Thymus (tissue), 11 donors: Measurements from ENCODE around the gene ITGA5. TPM values are rescaled to one million over a fixed set of nuclear protein-coding genes. Genes with fewer than 3 reads are reported as not detected.
"Not testable (repeated sequence)": the region's sequence is repeated elsewhere in the genome, so short reads cannot be mapped to it uniquely, and the experiment has no call there.

Experiments
- DNase-seq, 9 donors: peaks; one replicate each; pipeline ENCODE4 v3.0.0-alpha.2; 2013; ENCODE audit warnings: low spot score in 9 of 9, low read depth in 6 of 9, missing footprints in 1 of 9
- H3K27ac ChIP-seq, 2 donors: one replicate each; pipeline ENCODE4 v1.5.1; 2013; ENCODE audit warnings: control low read depth in 1 of 2, low read depth in 1 of 2, low read length in 1 of 2, mild to moderate bottlenecking in 1 of 2, moderate library complexity in 1 of 2
- H3K27me3 ChIP-seq, 2 donors: one replicate each; pipeline ENCODE4 v1.5.1; 2013; ENCODE audit warnings: low read length in 1 of 2; ENCODE audit not compliant: control insufficient read depth in 2 of 2, insufficient read depth in 1 of 2
- H3K36me3 ChIP-seq, 2 donors: one replicate each; pipeline ENCODE4 v1.5.1; 2013; ENCODE audit warnings: low read length in 1 of 2, mild to moderate bottlenecking in 1 of 2, moderate library complexity in 1 of 2; ENCODE audit not compliant: control insufficient read depth in 2 of 2, insufficient read depth in 2 of 2
- H3K4me1 ChIP-seq, 2 donors: one replicate each; pipeline ENCODE4 v1.5.1; 2013; ENCODE audit warnings: low read length in 2 of 2; ENCODE audit not compliant: control insufficient read depth in 2 of 2, insufficient read depth in 2 of 2
- H3K4me3 ChIP-seq, 2 donors: one replicate each; pipeline ENCODE4 v1.5.1; 2013; ENCODE audit warnings: low read length in 2 of 2, control low read depth in 1 of 2, mild to moderate bottlenecking in 1 of 2
- H3K9me3 ChIP-seq, 2 donors: one replicate each; pipeline ENCODE4 v1.5.1; 2013; ENCODE audit warnings: low read length in 1 of 2, mild to moderate bottlenecking in 1 of 2; ENCODE audit not compliant: control insufficient read depth in 2 of 2, insufficient read depth in 1 of 2
- WGBS: extraction: QIAGEN DNeasy Blood & Tissue Kit; methylation state at CpG from one replicate; pipeline ENCODE4 v1.1.7; 2013; 5-methylcytosine and 5-hydroxymethylcytosine counted together
- polyA plus RNA-seq: library from polyadenylated mRNA; stranded (reverse); fragments of 200-250 nt; gene quantifications from one replicate; pipeline ENCODE4 v1.2.3, GENCODE V29; 2013
- total RNA-seq: library from RNA; stranded (reverse); fragments of 120-200 nt; gene quantifications from one replicate; pipeline ENCODE4 v1.2.4, GENCODE V29; 2013
- donor health status: healthy.

The ITGA5 gene
- total and polyA plus RNA-seq, 2 donors, result 16.7 to 25.0 TPM

DNA sequence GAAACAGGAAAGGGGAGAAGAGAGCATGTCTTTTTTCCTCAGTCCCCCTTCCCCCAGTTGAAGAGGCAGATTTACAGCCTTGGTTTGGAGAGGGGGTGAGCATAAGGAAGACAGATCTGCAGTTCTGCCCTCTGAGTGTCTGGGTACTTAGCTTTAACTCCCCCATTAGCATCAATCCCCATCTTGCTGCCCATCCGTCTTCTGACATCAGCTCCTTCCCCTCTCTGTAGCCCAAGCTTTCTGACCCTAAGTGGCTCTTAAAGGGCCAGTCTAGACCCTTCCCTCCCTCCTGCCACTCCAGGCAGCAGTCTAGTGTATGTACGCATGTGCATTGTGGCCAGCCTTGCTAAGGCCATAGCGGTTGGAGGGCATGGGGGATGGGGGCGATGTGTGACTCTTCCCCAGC is 62.1 kb downstream of the ITGA5 start:
- peaks cover 14 to 51% of the 10 kb centered on the region in 2 donors for H3K4me1 ChIP-seq
- H3K27me3 ChIP-seq, result no peaks in the 10 kb centered on the region
- no peak overlapping the region for H3K4me3 ChIP-seq
- 97% methylated on average over 4 of the region's 4 CpGs for WGBS
- no peak for DNase-seq
- no peaks in the 10 kb centered on the region for H3K9me3 ChIP-seq
- no peaks in the 10 kb centered on the region for H3K36me3 ChIP-seq
- no peak overlapping the region for H3K27ac ChIP-seq

- no peak overlapping the region for H3K4me3 ChIP-seq
- DNase-seq, result no peak
- peaks cover 16 to 59% of the 10 kb centered on the region in 2 donors for H3K4me1 ChIP-seq
- no peaks in the 10 kb centered on the region for H3K9me3 ChIP-seq
- 97% methylated on average over 3 of the region's 3 CpGs for WGBS
- H3K36me3 ChIP-seq, result peaks cover 4 to 5% of the 10 kb centered on the region in 2 donors
- H3K27me3 ChIP-seq, result no peaks in the 10 kb centered on the region
- H3K27ac ChIP-seq, result no peak overlapping the region
These were observed 62.8 kb downstream of the ITGA5 start for GRCh38 chr12:54356228-54356627.

DNA sequence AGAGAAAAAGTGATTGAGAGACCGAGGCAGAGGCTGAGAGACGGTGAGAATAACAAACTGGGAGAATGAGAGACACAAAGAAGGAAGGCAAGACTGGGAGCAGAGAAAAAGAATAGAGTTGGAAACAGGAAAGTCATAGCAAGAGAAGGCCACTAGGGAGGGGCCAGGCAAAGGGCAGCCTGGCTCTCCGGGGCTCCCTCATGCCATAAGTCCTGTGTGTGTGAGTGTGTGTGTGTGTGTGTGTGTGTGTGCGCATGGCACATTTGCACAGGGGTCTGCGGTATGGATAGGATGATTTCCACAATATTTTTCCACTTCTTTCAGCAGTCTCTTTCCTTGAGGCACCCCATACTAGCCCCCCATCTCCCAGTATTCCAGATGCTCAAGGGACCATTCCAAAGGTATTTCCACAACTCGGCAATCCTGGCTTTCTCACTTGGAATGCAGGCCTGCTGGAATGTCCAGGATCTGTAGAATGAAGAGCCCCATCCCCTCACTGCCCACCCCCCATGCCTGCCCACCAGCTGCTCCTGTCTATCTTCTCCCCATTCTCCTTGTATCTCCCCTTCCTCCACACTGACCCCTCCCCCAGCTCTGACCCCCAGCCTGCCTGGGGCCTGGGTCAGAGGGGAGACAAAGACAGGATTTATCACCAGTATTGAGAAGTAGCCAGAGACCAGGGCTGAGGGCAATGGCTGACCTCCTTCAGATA is 63.8 kb downstream of the ITGA5 start:
- 94% methylated on average over 6 of the region's 6 CpGs for WGBS
- no peak for DNase-seq
- no peak overlapping the region for H3K4me3 ChIP-seq
- H3K27ac ChIP-seq, result no peak overlapping the region
- H3K27me3 ChIP-seq, result no peaks in the 10 kb centered on the region
- no peaks in the 10 kb centered on the region for H3K9me3 ChIP-seq
- H3K36me3 ChIP-seq, result peaks cover 10 to 15% of the 10 kb centered on the region in 2 donors
- peaks cover 16 to 61% of the 10 kb centered on the region in 2 donors for H3K4me1 ChIP-seq

GRCh38 chr12:54354271-54354670 is 64.8 kb downstream of the ITGA5 start:
- H3K27me3 ChIP-seq, DNase-seq, H3K27ac ChIP-seq, H3K9me3 ChIP-seq, H3K4me3 ChIP-seq: not testable (repeated sequence)
- WGBS, result 87% methylated on average over 7 of the region's 7 CpGs
- Histone ChIP-seq H3K36me3 (peaks cover 20 to 25% of the 10 kb centered on the region in 2 donors), H3K4me1 (peaks cover 14 to 55% of the 10 kb centered on the region in 2 donors)

DNA sequence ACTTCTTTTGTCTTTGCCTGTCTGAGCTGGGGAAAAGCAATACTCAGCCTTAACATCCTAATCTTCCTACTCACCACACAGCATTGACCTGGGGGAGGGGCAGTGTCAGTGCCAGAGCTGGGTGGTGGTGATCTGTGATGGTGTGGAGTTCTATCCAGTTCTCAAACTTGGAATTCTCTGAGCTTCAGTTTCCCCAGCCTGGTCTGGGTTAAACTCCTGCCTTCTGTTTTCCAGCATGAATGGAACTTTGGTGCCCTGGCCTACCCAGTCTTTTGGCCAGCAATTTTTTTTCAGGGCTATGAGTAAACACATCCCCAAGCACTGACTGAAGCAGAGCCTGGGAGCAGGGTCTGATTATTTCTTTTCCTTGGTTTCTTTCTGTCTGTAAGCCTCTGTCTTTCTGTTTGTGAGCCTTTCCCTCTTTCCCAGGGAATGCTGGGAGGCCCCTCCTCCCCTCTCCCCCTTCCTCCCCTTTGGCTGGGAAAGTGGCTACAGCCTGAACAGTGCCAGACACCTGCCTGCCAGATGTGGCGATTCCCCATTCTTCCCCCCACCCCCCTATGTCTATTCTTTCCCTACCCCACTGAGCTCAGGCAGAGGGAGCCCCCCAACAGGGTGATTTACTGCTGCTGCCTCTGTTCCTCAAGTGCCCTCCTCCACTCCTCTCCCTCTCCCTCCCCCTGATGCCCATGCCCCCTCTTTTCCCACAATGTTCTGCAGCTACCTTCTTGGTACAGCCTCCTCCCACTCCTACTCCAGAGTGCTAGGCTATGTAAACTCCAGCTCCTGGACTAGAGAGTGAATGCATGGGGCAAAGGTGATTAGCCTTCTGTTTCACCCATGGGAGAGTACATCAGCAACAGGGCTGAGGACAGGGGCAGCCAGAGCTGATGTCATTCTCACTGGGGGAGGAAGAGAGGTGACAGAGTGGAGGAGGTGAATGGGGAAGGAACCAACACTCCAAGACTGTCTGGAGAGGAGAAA is 65.9 kb downstream of the ITGA5 start:
- no peaks in the 10 kb centered on the region for H3K9me3 ChIP-seq
- 37% methylated on average over 1 of the region's 1 CpG for WGBS
- peaks cover 24 to 34% of the 10 kb centered on the region in 2 donors for H3K36me3 ChIP-seq
- no peaks in the 10 kb centered on the region for H3K27me3 ChIP-seq
- DNase-seq, result no peak
- H3K4me3 ChIP-seq, result no peak overlapping the region
- peak overlapping the region in 1 of 2 donors; percentile 60 for H3K27ac ChIP-seq
- peaks cover 14 to 48% of the 10 kb centered on the region in 2 donors for H3K4me1 ChIP-seq

DNA sequence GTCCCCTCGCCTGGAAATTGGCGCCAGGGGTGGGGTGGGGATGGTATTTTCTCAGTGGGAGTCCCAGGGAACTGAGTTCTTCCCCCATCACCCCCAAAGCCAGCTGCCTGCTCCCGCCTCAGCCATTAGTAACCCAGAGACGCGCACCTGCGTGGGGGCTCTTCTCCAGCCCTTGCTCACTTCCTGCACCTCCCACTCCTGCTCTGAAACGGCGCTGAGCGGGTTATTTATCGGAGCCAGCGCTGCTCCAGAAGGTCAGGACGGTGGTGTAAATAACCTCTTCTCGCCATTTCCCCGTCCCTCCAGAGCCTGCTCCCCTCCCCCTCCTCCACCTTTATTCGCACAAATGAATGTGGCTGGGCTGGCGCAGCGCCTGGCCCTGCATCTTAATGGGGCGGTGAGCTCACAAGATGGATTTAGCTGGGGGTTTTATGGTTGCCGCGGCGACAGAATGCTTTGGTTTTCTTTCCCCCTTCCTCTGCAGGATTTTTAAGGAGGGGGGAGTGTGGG is 67.0 kb downstream of the ITGA5 start:
- DNase-seq, result peak in 4 of 9 donors; percentile 44 to 75 (median 52)
- peaks cover 11 to 37% of the 10 kb centered on the region in 2 donors for H3K4me1 ChIP-seq
- H3K36me3 ChIP-seq, result peaks cover 29 to 45% of the 10 kb centered on the region in 2 donors
- 6% methylated on average over 21 of the region's 21 CpGs for WGBS
- peak overlapping the region in 1 of 2 donors; percentile 60 for H3K27ac ChIP-seq
- H3K9me3 ChIP-seq, result no peaks in the 10 kb centered on the region
- peak overlapping the region; percentile 26 to 47 for H3K4me3 ChIP-seq
- no peaks in the 10 kb centered on the region for H3K27me3 ChIP-seq

DNA sequence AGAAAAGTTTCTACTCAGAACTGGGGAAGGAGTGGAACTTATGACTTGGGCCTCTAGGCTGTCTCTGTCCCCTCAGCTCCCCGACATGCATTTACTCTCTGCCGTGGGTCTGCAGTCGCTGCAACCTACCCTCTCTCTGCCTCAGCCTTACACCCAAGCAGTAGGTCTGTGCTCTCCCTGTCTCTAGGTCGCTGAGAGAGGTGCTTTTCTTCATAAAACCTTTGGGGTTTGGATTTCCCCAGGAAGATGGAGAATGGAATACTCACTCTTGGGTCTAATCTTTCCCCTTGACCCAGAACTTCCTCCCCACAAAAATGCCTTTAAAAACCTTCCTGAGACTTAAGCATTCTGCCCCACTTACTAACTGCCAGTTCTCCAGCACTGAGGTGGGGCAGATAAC is 67.7 kb downstream of the ITGA5 start:
- WGBS, result 90% methylated on average over 4 of the region's 4 CpGs
- no peaks in the 10 kb centered on the region for H3K27me3 ChIP-seq
- H3K36me3 ChIP-seq, result peaks cover 29 to 52% of the 10 kb centered on the region in 2 donors
- no peak for DNase-seq
- no peaks in the 10 kb centered on the region for H3K9me3 ChIP-seq
- peak overlapping the region in 1 of 2 donors; percentile 60 for H3K27ac ChIP-seq
- H3K4me3 ChIP-seq, result no peak overlapping the region
- peaks cover 11 to 30% of the 10 kb centered on the region in 2 donors for H3K4me1 ChIP-seq

DNA sequence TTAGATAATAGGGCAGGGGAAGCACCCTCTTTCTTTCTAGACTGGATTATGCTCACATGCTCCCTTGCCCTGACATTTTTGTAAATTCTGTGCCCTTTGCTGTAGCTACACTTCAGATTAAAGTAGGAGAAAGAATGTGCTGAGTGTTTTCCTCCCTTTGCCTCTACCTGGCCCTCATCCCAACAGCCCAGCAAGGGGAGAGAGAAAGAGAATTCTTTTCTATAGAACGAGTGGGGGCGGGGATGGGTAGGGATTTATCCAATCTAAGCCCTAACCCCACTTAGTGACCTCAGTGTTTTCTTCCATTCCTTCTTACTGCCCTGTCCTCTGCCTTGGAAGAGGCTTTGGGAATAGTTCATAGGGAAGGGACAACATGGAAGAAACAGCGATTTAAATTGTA is 68.3 kb downstream of the ITGA5 start:
- DNase-seq, result no peak
- no peak overlapping the region for H3K4me3 ChIP-seq
- H3K4me1 ChIP-seq, result peaks cover 11 to 27% of the 10 kb centered on the region in 2 donors
- peaks cover 32 to 57% of the 10 kb centered on the region in 2 donors for H3K36me3 ChIP-seq
- no peaks in the 10 kb centered on the region for H3K9me3 ChIP-seq
- WGBS, result 79% methylated on average over 3 of the region's 3 CpGs
- no peak overlapping the region for H3K27ac ChIP-seq
- no peaks in the 10 kb centered on the region for H3K27me3 ChIP-seq

DNA sequence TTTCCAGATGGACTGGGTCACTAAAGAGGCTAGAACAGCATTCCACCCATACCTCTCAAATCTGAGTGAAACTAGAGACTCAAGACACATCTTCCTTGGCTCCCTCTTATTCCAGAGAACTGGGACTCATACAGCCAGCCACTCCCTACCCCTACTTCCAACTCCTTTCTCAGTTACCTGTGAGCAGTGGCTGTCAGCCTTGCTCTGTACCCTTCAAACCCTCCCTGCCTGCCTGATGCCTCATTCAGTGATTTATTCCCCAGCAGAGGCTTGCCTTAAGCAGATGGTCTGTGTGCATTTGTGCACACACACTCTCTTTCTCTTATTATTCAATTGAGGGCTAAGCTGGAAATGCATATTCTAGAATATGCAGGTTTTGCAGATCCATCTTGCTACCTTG is 69.4 kb downstream of the ITGA5 start:
- H3K4me1 ChIP-seq, result peaks cover 11 to 27% of the 10 kb centered on the region in 2 donors
- H3K27ac ChIP-seq, result no peak overlapping the region
- no peak for DNase-seq
- no peak overlapping the region for H3K4me3 ChIP-seq
- peaks cover 42 to 66% of the 10 kb centered on the region in 2 donors for H3K36me3 ChIP-seq
- H3K9me3 ChIP-seq, result no peaks in the 10 kb centered on the region
- H3K27me3 ChIP-seq, result no peaks in the 10 kb centered on the region
